B cell (primary cell): ENCODE measurements around the gene NEK8. TPM values are rescaled to one million over a fixed set of nuclear protein-coding genes. Genes with fewer than 3 reads are reported as not detected.

Source experiments
- ATAC-seq: fragments of 200-7000 bp; cut with Tn5 transposase; one replicate; pipeline ENCODE4 v1.10.0; 2021; ENCODE audit warnings: low read depth, mild to moderate bottlenecking, moderate number of reproducible peaks, moderate library complexity
- CTCF ChIA-PET: fragments of 350-600 bp; sonication (Branson Sonifier 250); formaldehyde crosslinking; loops from one replicate; lab custom pipeline; 2021; ENCODE audit warnings: antibody characterized with exemption, inconsistent platforms; lab: Charles Lee
- POLR2A ChIA-PET: fragments of 350-600 bp; sonication (Branson Sonifier 250); formaldehyde crosslinking; loops from one replicate; lab custom pipeline; 2021; ENCODE audit warnings: antibody characterized with exemption; lab: Charles Lee
- DNase-seq: peaks from one replicate; pipeline ENCODE4 v3.0.0; 2013
- H2AFZ ChIP-seq: 2 replicates; pipeline ENCODE4 v1.6.1; 2012; ENCODE audit warnings: mild to moderate bottlenecking, low read depth, low read length; ENCODE audit not compliant: insufficient read depth, poor library complexity, severe bottlenecking
- H3K27ac ChIP-seq, 2 donors: 1 replicate in 1 of 2; 2 replicates in 1 of 2; pipeline ENCODE4 v1.5.1; 2012 to 2013; ENCODE audit warnings: low read length in 2 of 2, mild to moderate bottlenecking in 2 of 2, moderate library complexity in 1 of 2
- H3K27me3 ChIP-seq, 4 experiments: fragments of 200-600 bp in 1 of 4; sonication (generic) in 1 of 4; replicated peaks in 1 of 4; 1 replicate in 2 of 4; 2 replicates in 2 of 4; pipeline versions ENCODE4 v1.6.1 to v1.7.0; 2013 to 2016; ENCODE audit warnings: low read length in 3 of 4, mild to moderate bottlenecking in 2 of 4, mixed read lengths in 1 of 4, moderate library complexity in 1 of 4; ENCODE audit not compliant: insufficient read depth in 4 of 4, control insufficient read depth in 3 of 4; ENCODE audit errors: control extremely low read depth in 1 of 4
- H3K36me3 ChIP-seq, 2 experiments: replicated peaks in 1 of 2; 1 replicate in 1 of 2; 2 replicates in 1 of 2; pipeline versions ENCODE4 v1.6.1 to v1.7.1; 2013; ENCODE audit warnings: low read length in 1 of 2; ENCODE audit not compliant: insufficient read depth in 2 of 2, control insufficient read depth in 1 of 2; ENCODE audit errors: control extremely low read depth in 1 of 2, extremely low read depth in 1 of 2
- H3K4me1 ChIP-seq, 2 donors: fragments of 200-600 bp in 1 of 2; sonication (generic) in 1 of 2; 1 replicate in 1 of 2; 2 replicates in 1 of 2; pipeline versions ENCODE4 v1.5.1 to v1.6.1; 2013 to 2017; ENCODE audit warnings: low read length in 2 of 2; ENCODE audit not compliant: control insufficient read depth in 2 of 2, insufficient read depth in 2 of 2
- H3K4me2 ChIP-seq: replicated peaks from 2 replicates; pipeline ENCODE3; 2012; ENCODE audit warnings: mild to moderate bottlenecking, low read depth, low read length; ENCODE audit not compliant: poor library complexity, severe bottlenecking
- H3K4me3 ChIP-seq, 5 experiments: fragments of 200-600 bp in 1 of 5; sonication (generic) in 1 of 5; 1 replicate in 3 of 5; 2 replicates in 2 of 5; pipeline versions ENCODE4 v1.5.1 to v1.7.0; 2011 to 2016; ENCODE audit warnings: low read length in 4 of 5, mild to moderate bottlenecking in 4 of 5, low read depth in 2 of 5, control low read depth in 1 of 5, moderate library complexity in 1 of 5; ENCODE audit not compliant: insufficient read depth in 1 of 5; ENCODE audit errors: control extremely low read depth in 1 of 5, extremely low read depth in 1 of 5
- H3K79me2 ChIP-seq: fragments of 200-600 bp; sonication (generic); one replicate; pipeline ENCODE4 v1.6.0; 2016; ENCODE audit warnings: low read length; ENCODE audit not compliant: control insufficient read depth, insufficient read depth
- H3K9ac ChIP-seq: fragments of 200-600 bp; sonication (generic); 2 replicates; pipeline ENCODE4 v1.6.1; 2017; ENCODE audit warnings: mild to moderate bottlenecking, low read length, moderate library complexity
- H3K9me3 ChIP-seq, 3 donors: one replicate each; pipeline versions ENCODE4 v1.6.1 to v1.7.1; 2013; ENCODE audit warnings: low read length in 2 of 3; ENCODE audit not compliant: control insufficient read depth in 2 of 3, insufficient read depth in 1 of 3; ENCODE audit errors: control extremely low read depth in 1 of 3
- H4K20me1 ChIP-seq: 2 replicates; pipeline ENCODE4 v1.6.0; 2012; ENCODE audit warnings: mild to moderate bottlenecking, low read length; ENCODE audit not compliant: insufficient read depth, control insufficient read depth, poor library complexity, severe bottlenecking
- H3K27ac Mint-ChIP-seq: one replicate; pipeline ENCODE4 v1.8.0; 2021; ENCODE audit warnings: mixed read lengths
- H3K27me3 Mint-ChIP-seq: one replicate; pipeline ENCODE4 v1.8.0; 2021; ENCODE audit warnings: mixed read lengths
- H3K4me1 Mint-ChIP-seq: one replicate; pipeline ENCODE4 v1.8.0; 2021; ENCODE audit warnings: mixed read lengths
- H3K4me3 Mint-ChIP-seq: one replicate; pipeline ENCODE4 v1.8.0; 2021; ENCODE audit warnings: mixed read lengths
- H3K9me3 Mint-ChIP-seq: one replicate; pipeline ENCODE4 v1.8.0; 2022; ENCODE audit warnings: mixed read lengths; ENCODE audit not compliant: insufficient read depth
- EZH2 ChIP-seq: IDR thresholded peaks from 2 replicates; pipeline ENCODE4 v1.6.1; 2012; ENCODE audit warnings: borderline replicate concordance, low read depth, mild to moderate bottlenecking, moderate library complexity, low read length; ENCODE audit not compliant: insufficient read depth, poor library complexity, severe bottlenecking
- WGBS: methylation state at CpG from one replicate; pipeline ENCODE4 v1.1.5; 2013; ENCODE audit warnings: missing lambda C conversion rate; ENCODE audit not compliant: insufficient coverage; 5-methylcytosine and 5-hydroxymethylcytosine counted together
- intact Hi-C: fragments of 100-400 bp; cut with micrococcal nuclease; formaldehyde crosslinking; loops from one replicate; pipeline ENCODE4 v1.10.0; 2022
- polyA plus RNA-seq: library from polyadenylated mRNA; depleted of rRNA; stranded (reverse); fragments of >200 nt; gene quantifications from 2 replicates; pipeline ENCODE4 v1.2.3, GENCODE V29; 2012
- total RNA-seq, 2 donors: library from RNA; stranded (reverse); fragments of 120-200 nt in 1 of 2; gene quantifications; 1 replicate in 1 of 2; 2 replicates in 1 of 2; pipeline versions ENCODE4 v1.2.3 to v1.2.4, GENCODE V29; 2013 to 2022
- TF ChIP-seq, protein P1 (sequence below): fragments of 200-600 bp; IDR thresholded peaks from one replicate; pipeline ENCODE4 v1.8.0; 2022; ENCODE audit warnings: antibody characterized with exemption, mild to moderate bottlenecking

The NEK8 gene
- total and polyA plus RNA-seq, 2 donors (not counting 1 experiment from before 2014, with no cell fraction given) = 58.0 to 305 TPM

DNA sequence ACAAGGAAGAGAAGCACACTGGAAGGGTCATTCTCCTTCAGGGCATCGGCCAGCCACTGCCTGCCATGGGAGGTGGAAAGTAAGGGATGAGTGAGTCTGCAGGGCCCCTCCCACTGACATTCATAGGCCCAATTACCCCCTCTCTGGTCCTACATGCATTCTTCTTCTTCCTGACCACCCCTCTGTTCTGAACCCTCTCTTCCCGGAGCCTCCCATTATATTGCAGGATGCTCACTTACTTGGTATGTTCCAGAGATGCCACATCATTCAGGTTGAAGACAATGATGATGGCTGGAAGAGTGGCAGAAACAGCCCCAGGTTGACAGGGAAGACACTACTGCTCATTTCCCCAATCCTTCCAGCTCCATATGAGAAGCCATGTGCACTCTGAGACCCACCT lies 13.4 kb upstream of the NEK8 start:
- CTCF ChIA-PET = interaction anchor here (1.0 to 1.9 kb wide), 2 partner anchors 11 to 203 kb away, joined by 4 to 6 read pairs; partner anchors contain the start of gene TLCD1
- peaks cover 2% of the 10 kb centered on the region for H4K20me1 ChIP-seq
- no peak overlapping the region for H3K27ac ChIP-seq
- no peaks in the 10 kb centered on the region for H3K36me3 ChIP-seq
- Mint-ChIP-seq H3K9me3 (no peaks in the 10 kb centered on the region), H3K27me3 (no peaks in the 10 kb centered on the region), H3K27ac (no peak overlapping the region), H3K4me1 (peaks cover 41% of the 10 kb centered on the region), H3K4me3 (peak overlapping the region; percentile 50)
- POLR2A ChIA-PET = no interaction called here
- DNase-seq = no peak
- H3K79me2 ChIP-seq = peaks cover 4% of the 10 kb centered on the region
- no peak overlapping the region for H3K9ac ChIP-seq
- H2AFZ ChIP-seq = no peak overlapping the region
- no CpG with 5 or more reads among the region's 2 CpGs for WGBS
- H3K4me3 ChIP-seq = no peak overlapping the region
- H3K9me3 ChIP-seq = no peaks in the 10 kb centered on the region
- no peak for ATAC-seq
- H3K4me2 ChIP-seq = no peak overlapping the region
- H3K27me3 ChIP-seq = peaks cover 0 to 8% (median 2%) of the 10 kb centered on the region in 4 experiments
- TF ChIP-seq, protein P1, sequence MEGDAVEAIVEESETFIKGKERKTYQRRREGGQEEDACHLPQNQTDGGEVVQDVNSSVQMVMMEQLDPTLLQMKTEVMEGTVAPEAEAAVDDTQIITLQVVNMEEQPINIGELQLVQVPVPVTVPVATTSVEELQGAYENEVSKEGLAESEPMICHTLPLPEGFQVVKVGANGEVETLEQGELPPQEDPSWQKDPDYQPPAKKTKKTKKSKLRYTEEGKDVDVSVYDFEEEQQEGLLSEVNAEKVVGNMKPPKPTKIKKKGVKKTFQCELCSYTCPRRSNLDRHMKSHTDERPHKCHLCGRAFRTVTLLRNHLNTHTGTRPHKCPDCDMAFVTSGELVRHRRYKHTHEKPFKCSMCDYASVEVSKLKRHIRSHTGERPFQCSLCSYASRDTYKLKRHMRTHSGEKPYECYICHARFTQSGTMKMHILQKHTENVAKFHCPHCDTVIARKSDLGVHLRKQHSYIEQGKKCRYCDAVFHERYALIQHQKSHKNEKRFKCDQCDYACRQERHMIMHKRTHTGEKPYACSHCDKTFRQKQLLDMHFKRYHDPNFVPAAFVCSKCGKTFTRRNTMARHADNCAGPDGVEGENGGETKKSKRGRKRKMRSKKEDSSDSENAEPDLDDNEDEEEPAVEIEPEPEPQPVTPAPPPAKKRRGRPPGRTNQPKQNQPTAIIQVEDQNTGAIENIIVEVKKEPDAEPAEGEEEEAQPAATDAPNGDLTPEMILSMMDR = no peak
- TF ChIP-seq EZH2 = no peak
- H3K4me1 ChIP-seq = peaks cover 31 to 48% of the 10 kb centered on the region in 2 donors
- intact Hi-C loops = loop anchor here (5.0 to 10.0 kb wide), 4 partner anchors 37 to 577 kb away; partner anchors contain the start of genes ALDOC, NUFIP2 and PIGS
